GM12864 (cell line): ENCODE results near the gene ZNF275.

ENCODE experiments used
- DNase-seq: peaks from one replicate; pipeline ENCODE4 v3.0.0-alpha.2; 2011; ENCODE audit warnings: low read depth
- H3K4me3 ChIP-seq: 2 replicates; pipeline ENCODE4 v1.5.1; 2011; ENCODE audit warnings: mild to moderate bottlenecking, low read depth, low read length, control low read depth
- TF ChIP-seq, protein P1 (sequence below): IDR thresholded peaks from 2 replicates; pipeline ENCODE4 v1.5.1; 2011; ENCODE audit warnings: low read depth, mild to moderate bottlenecking, moderate library complexity, low read length, control low read depth, inconsistent platforms; ENCODE audit errors: missing control alignments

The ZNF275 gene

DNA sequence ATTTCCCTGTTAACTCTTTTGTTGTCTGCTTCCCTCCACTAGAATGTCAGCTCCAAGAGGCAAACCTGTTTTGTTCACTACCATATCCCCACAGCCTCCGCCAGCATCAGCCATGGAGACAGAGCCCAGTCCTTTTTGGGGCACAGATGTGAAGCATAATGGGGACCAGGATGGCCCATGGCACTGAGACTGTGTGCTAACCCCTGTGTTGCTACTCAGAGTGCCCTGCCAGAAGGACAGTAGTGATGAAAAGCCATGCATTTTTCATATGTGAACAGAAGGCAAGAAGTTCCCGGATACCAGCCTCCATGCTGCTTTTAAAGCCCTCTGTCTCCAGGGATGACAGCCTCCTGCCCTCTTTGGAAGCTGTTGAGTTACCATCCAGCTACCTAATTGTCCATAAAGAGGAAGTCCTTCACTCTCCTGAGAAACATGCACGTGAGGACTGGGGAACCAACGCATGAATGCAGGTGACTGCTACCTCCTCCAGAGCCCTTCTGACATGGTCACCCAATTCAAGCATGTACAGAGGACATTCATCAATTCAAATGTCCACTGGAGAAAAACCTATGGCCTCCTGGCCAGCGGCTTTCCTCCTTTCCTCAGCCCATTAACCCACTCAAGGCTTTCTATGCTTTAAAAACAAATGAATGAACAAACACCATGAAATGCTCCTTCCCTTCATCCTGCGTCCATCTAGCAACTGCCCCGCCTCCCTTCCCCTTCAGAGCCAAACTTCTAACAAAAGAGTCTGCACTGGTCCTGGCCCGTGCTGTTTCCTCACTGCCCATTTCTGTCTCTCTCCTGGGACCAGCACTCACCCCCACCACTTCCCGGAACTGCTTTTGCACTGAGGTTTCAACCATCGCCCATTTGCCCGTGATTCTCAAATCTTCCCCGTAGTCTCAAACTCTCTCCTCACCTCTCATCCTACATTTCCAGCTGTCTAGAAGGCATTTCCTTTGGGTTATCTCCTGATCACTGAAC lies 30.4 kb upstream of the ZNF275 start:
- H3K4me3 ChIP-seq = no peak overlapping the region
- TF ChIP-seq, protein P1, sequence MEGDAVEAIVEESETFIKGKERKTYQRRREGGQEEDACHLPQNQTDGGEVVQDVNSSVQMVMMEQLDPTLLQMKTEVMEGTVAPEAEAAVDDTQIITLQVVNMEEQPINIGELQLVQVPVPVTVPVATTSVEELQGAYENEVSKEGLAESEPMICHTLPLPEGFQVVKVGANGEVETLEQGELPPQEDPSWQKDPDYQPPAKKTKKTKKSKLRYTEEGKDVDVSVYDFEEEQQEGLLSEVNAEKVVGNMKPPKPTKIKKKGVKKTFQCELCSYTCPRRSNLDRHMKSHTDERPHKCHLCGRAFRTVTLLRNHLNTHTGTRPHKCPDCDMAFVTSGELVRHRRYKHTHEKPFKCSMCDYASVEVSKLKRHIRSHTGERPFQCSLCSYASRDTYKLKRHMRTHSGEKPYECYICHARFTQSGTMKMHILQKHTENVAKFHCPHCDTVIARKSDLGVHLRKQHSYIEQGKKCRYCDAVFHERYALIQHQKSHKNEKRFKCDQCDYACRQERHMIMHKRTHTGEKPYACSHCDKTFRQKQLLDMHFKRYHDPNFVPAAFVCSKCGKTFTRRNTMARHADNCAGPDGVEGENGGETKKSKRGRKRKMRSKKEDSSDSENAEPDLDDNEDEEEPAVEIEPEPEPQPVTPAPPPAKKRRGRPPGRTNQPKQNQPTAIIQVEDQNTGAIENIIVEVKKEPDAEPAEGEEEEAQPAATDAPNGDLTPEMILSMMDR = no peak
- no peak for DNase-seq

DNA sequence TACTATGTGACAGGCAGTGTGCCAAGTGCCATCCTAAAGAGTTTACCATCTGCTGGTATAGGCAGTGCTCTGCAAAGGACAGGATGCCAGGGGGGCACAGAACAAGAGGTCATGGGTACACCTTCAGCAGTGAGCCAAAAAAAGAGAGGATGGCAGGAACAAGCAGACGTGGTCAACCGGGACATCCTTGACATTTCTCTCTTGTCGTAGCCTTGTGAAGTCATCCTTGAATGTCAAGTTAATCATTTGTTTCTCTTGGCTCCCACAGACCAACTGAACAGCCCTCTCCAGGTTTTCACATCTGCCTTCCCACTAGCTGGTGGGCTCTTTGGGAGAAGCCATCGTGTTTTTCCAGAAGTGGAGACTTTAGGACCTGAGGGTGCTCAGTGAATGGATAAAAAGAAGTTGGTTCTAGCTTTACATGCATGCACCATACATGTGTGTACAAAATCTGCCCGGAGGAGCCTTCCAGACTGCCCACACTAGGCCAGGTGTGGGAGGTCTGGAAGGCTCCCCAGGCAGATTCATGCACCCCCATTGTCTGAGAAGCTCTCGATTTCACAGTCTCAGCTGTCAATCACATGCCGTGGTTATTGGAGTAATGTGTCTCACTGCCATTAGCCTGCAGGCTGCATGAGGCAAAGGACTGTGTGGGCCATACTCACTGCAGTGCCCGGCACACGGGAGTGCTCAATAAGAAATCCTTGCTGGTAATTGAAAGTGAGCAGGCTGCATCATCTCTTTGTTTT lies 28.8 kb upstream of the ZNF275 start:
- no peak for DNase-seq
- TF ChIP-seq, protein P1 = no peak
- no peak overlapping the region for H3K4me3 ChIP-seq

DNA sequence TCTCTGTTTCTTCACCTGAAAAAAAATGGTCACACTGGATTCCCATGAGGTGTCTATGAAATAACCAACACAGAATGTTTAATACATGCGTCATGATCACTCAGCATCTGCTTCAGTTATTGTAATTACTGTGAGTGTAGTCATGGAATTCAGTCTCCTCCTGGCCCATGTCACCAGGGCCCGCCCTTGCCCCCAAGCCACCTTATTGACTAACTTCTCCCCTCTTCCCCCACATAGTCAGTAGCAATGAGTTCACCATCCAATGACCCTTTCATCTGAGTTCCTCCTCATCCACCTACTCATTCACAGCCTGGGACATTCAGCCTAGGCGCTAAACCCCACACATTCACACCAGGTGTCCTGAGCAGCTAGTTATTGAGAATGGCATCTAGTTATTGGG lies 28.0 kb upstream of the ZNF275 start:
- TF ChIP-seq, protein P1 = no peak
- no peak for DNase-seq
- H3K4me3 ChIP-seq = no peak overlapping the region

DNA sequence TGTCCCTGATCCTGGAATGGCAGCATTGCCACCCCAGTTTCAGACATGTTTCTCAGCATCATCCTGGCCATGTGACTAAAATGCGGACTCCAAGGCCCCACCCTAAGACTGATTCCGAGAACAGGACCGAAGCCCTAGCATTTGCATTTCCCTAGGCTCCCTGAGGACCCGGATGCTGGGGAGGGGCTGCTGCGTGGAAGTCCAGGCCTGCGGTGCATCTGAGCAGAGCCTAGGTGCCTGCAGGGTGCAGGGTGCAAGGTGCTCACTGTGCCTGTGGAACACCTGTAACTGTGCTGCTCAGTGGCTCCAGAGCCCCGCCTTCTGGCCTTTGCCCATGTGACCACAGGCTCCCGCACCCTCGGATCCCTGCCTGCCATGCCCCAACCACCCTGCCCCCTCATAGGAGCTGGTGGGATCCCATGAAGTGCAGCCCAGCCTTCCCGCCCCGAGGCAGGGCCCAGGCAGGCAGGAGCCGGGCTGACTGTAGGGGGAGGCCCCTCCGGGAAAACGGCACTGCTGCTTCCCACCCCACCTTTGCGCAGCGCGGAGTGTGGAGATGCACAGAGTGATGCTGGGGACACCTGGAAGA lies 27.3 kb upstream of the ZNF275 start:
- DNase-seq = no peak
- no peak overlapping the region for H3K4me3 ChIP-seq
- TF ChIP-seq, protein P1 = no peak

DNA sequence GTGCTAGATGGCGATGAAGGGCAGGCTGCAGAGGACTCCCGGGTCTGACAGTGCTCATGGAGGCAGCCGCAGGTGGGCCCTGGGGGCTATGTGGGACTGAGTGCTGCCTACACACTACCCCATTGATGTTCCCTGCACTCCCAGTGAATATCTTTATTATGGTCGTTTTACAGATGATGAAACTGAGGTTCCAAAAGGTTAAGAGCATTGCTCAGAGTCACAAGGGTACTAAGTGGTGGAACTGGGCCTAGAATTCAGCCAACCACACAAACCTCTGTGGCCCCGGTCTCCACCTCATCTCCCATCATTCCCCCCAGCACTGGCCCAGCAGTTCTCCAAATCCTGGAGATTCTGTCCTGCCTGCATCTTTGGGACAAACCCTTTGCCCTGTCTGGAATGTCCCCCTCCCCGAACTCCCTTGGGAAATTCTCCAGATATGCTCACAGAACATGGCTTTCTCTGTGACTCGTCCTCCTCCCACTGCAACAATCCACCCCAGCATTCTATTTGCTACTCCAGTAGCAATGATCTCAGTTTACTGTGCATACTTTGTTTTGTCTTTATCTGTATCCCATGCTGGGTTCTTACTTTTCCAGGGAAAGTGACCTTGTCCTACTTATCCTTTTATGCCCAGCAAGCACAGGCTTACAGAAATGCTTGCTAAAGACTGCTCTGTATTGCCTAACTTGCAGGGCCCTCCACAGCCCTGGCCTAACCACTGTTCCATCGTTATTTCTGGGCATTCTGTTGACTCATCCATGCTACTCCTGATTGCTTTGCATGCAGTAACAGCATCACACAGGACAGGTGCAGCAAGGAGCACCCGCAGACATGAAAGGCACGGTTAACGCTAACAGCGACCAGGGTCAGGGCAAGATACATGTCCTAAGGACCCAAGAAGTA lies 26.4 kb upstream of the ZNF275 start:
- no peak for DNase-seq
- no peak overlapping the region for H3K4me3 ChIP-seq
- TF ChIP-seq, protein P1 = no peak

DNA sequence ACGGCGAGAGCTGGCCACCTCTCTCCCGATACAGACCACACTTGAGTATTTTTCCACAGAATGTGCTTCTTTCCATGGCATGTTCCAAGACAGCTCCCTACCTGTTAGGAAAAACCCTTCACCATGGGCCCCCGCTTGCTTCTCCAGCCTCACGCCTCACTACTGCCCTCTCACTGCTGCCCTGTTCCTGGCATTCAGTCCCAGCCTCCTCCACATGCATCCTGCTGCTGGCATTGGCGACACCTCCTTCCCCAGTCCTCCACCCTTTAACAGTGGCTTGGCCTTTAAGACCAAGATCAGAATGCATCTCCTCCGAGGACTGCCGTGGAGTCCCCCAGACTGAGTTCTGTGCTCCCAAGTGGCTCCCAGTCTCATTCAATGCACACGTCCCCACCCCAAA lies 23.1 kb upstream of the ZNF275 start:
- no peak for DNase-seq
- TF ChIP-seq, protein P1 = no peak
- H3K4me3 ChIP-seq = no peak overlapping the region
